Vagina (tissue), 2 donors: ENCODE data around the gene CRPPA. TPM values are rescaled to one million over a fixed set of nuclear protein-coding genes. Genes with fewer than 3 reads are reported as not detected.
"Not testable (repeated sequence)": the region's sequence is repeated elsewhere in the genome, so short reads cannot be mapped to it uniquely, and the experiment has no call there.

Experiments used
- DNase-seq, 2 donors: peaks; one replicate each; pipeline ENCODE4 v3.0.0-alpha.2; 2017; ENCODE audit errors: extremely low spot score in 2 of 2
- H3K27ac ChIP-seq: fragments of 200-600 bp; sonication (generic); one replicate; pipeline ENCODE4 v1.5.1; 2019
- H3K27me3 ChIP-seq: fragments of 200-600 bp; sonication (generic); one replicate; pipeline ENCODE4 v1.5.1; 2019
- H3K36me3 ChIP-seq, 2 donors: fragments of 200-600 bp; sonication (generic); one replicate each; pipeline ENCODE4 v1.5.1; 2017 to 2019
- H3K4me1 ChIP-seq: fragments of 200-600 bp; sonication (generic); one replicate; pipeline ENCODE4 v1.5.1; 2019
- H3K4me3 ChIP-seq, 2 donors: fragments of 200-600 bp; sonication (generic); 1 replicate in 1 of 2; 2 replicates in 1 of 2; pipeline ENCODE4 v1.5.1; 2016 to 2019
- H3K9me3 ChIP-seq: fragments of 200-600 bp; sonication (generic); one replicate; pipeline ENCODE4 v1.5.1; 2019
- CTCF ChIP-seq, 3 experiments: fragments of 450-650 bp in 2 of 3; fragments of 200-600 bp in 1 of 3; sonication (generic) in 1 of 3; IDR thresholded peaks; one replicate each; pipeline ENCODE4 v1.5.1; 2017 to 2019; ENCODE audit warnings: antibody characterized with exemption in 3 of 3, mild to moderate bottlenecking in 2 of 3, moderate library complexity in 2 of 3
- POLR2A ChIP-seq, 2 donors: fragments of 450-650 bp; IDR thresholded peaks; one replicate each; pipeline ENCODE4 v1.6.1; 2017; ENCODE audit warnings: antibody characterized with exemption in 2 of 2, mild to moderate bottlenecking in 2 of 2, moderate library complexity in 2 of 2
- POLR2AphosphoS5 ChIP-seq, 2 donors: sonication (generic); formaldehyde crosslinking; IDR thresholded peaks; one replicate each; pipeline ENCODE4 v1.9.0; 2017; ENCODE audit warnings: antibody characterized with exemption in 2 of 2, mild to moderate bottlenecking in 2 of 2, low read depth in 1 of 2; ENCODE audit not compliant: insufficient read depth in 1 of 2
- intact Hi-C: fragments of 100-400 bp; cut with DNase I; formaldehyde crosslinking; loops from one replicate; pipeline ENCODE4 v1.15.1; 2023
- total RNA-seq: library from RNA; depleted of rRNA; stranded (reverse); fragments of >200 nt; gene quantifications from one replicate; pipeline ENCODE4 v1.2.3, GENCODE V29; 2016

Gene CRPPA
- total RNA-seq, 1 donor from 2014 or later, result 1.2 TPM

- H3K27me3 ChIP-seq, result no peaks in the 10 kb centered on the region
- no peak overlapping the region for H3K27ac ChIP-seq
- no peak for DNase-seq
- no peaks in the 10 kb centered on the region for H3K36me3 ChIP-seq
- intact Hi-C loops, result no loop called here
- H3K4me3 ChIP-seq, result no peak overlapping the region
- no peaks in the 10 kb centered on the region for H3K9me3 ChIP-seq
- TF ChIP-seq POLR2AphosphoS5 (IDR thresholded peaks at IDR 0.05; ENCODE audit: insufficient read depth in 1 of 2, low read depth in 1 of 2) (no peak), POLR2A (IDR thresholded peaks at IDR 0.05) (no peak), CTCF (IDR thresholded peaks at IDR 0.05) (no peak)
- H3K4me1 ChIP-seq, result no peaks in the 10 kb centered on the region
These were observed 41.1 kb upstream of the CRPPA start for GRCh38 chr7:16462431-16462889.

GRCh38 chr7:16460789-16461493 is 39.6 kb upstream of the CRPPA start:
- Histone ChIP-seq H3K27me3 (no peaks in the 10 kb centered on the region), H3K9me3 (no peaks in the 10 kb centered on the region), H3K4me1 (no peaks in the 10 kb centered on the region), H3K36me3 (no peaks in the 10 kb centered on the region), H3K4me3 (no peak overlapping the region), H3K27ac (no peak overlapping the region)
- no peak for DNase-seq
- TF ChIP-seq POLR2AphosphoS5 (IDR thresholded peaks at IDR 0.05; ENCODE audit: insufficient read depth in 1 of 2, low read depth in 1 of 2) (no peak), POLR2A (IDR thresholded peaks at IDR 0.05) (no peak), CTCF (IDR thresholded peaks at IDR 0.05) (no peak)
- intact Hi-C loops, result no loop called here

GRCh38 chr7:16456303-16456702 is 35.0 kb upstream of the CRPPA start:
- H3K9me3 ChIP-seq, H3K36me3 ChIP-seq, H3K4me1 ChIP-seq, intact Hi-C loops, H3K27ac ChIP-seq, H3K27me3 ChIP-seq, H3K4me3 ChIP-seq, DNase-seq: not testable (repeated sequence)

- Histone ChIP-seq H3K27me3 (no peaks in the 10 kb centered on the region), H3K9me3 (no peaks in the 10 kb centered on the region), H3K4me3 (no peak overlapping the region), H3K36me3 (no peaks in the 10 kb centered on the region), H3K4me1 (no peaks in the 10 kb centered on the region), H3K27ac (no peak overlapping the region)
- DNase-seq, result no peak
- intact Hi-C loops, result no loop called here
- TF ChIP-seq POLR2A (IDR thresholded peaks at IDR 0.05), result no peak
- no peak for TF ChIP-seq POLR2AphosphoS5 (IDR thresholded peaks at IDR 0.05; ENCODE audit: insufficient read depth in 1 of 2, low read depth in 1 of 2)
- TF ChIP-seq CTCF (IDR thresholded peaks at IDR 0.05), result no peak
These were observed 34.3 kb upstream of the CRPPA start for GRCh38 chr7:16455591-16455990.

GRCh38 chr7:16450366-16450765 is 29.0 kb upstream of the CRPPA start:
- intact Hi-C loops, result no loop called here
- Histone ChIP-seq H3K4me3 (no peak overlapping the region), H3K9me3 (no peaks in the 10 kb centered on the region), H3K27ac (no peak overlapping the region), H3K4me1 (no peaks in the 10 kb centered on the region), H3K36me3 (no peaks in the 10 kb centered on the region), H3K27me3 (no peaks in the 10 kb centered on the region)
- TF ChIP-seq POLR2AphosphoS5 (IDR thresholded peaks at IDR 0.05; ENCODE audit: insufficient read depth in 1 of 2, low read depth in 1 of 2), result no peak
- no peak for TF ChIP-seq CTCF (IDR thresholded peaks at IDR 0.05)
- no peak for TF ChIP-seq POLR2A (IDR thresholded peaks at IDR 0.05)
- no peak for DNase-seq
